HTR-8/SVneo (cell line): ENCODE results near the gene CD72.
"Not testable (repeated sequence)": the region's sequence is repeated elsewhere in the genome, so short reads cannot be mapped to it uniquely, and the experiment has no call there.

Experiments used
- DNase-seq: peaks from one replicate; pipeline ENCODE4 v3.0.0; 2011; ENCODE audit warnings: low spot score, mixed read lengths; ENCODE audit not compliant: insufficient read length
- FAIRE-seq: peaks from 2 replicates; lab custom pipeline; 2011; peaks lifted over from hg19 to GRCh38; lab: Jason Lieb, UNC

CD72 gene

GRCh38 chr9:35599763-35600604 lies 18.2 kb downstream of the CD72 start:
- no peak for FAIRE-seq

GRCh38 chr9:35598866-35599590 lies 19.2 kb downstream of the CD72 start:
- no peak for DNase-seq
- FAIRE-seq = no peak

More at GRCh38 chr9:35599763-35600604, 18.2 kb downstream of the CD72 start:
- DNase-seq = no peak

- not testable (repeated sequence) for DNase-seq, FAIRE-seq
Observed at GRCh38 chr9:35596907-35597306, 21.3 kb downstream of the CD72 start.

- no peak for FAIRE-seq
- DNase-seq = no peak
Observed at GRCh38 chr9:35594471-35594870, 23.7 kb downstream of the CD72 start.

GRCh38 chr9:35593581-35593980 lies 24.6 kb downstream of the CD72 start:
- no peak for FAIRE-seq
- DNase-seq = no peak

GRCh38 chr9:35588506-35588905 lies 29.7 kb downstream of the CD72 start:
- not testable (repeated sequence) for FAIRE-seq, DNase-seq

GRCh38 chr9:35584681-35585080 lies 33.5 kb downstream of the CD72 start:
- not testable (repeated sequence) for DNase-seq, FAIRE-seq

GRCh38 chr9:35583521-35583920 lies 34.7 kb downstream of the CD72 start:
- FAIRE-seq = not testable (repeated sequence)

GRCh38 chr9:35579659-35580227 lies 38.5 kb downstream of the CD72 start:
- DNase-seq, FAIRE-seq: not testable (repeated sequence)

More at GRCh38 chr9:35583521-35583920, 34.7 kb downstream of the CD72 start:
- not testable (repeated sequence) for DNase-seq

GRCh38 chr9:35579130-35579529 lies 39.1 kb downstream of the CD72 start:
- no peak for FAIRE-seq
- DNase-seq = no peak

GRCh38 chr9:35577486-35577885 lies 40.7 kb downstream of the CD72 start:
- FAIRE-seq (no peak), DNase-seq (no peak)

GRCh38 chr9:35575478-35575877 lies 42.7 kb downstream of the CD72 start:
- FAIRE-seq (no peak), DNase-seq (no peak)

GRCh38 chr9:35574578-35575122 lies 43.6 kb downstream of the CD72 start:
- no peak for DNase-seq
- no peak for FAIRE-seq

GRCh38 chr9:35570709-35571504 lies 47.3 kb downstream of the CD72 start:
- DNase-seq (no peak), FAIRE-seq (no peak)

- no peak for DNase-seq
- FAIRE-seq = no peak
Observed at GRCh38 chr9:35569206-35569605, 49.0 kb downstream of the CD72 start.

GRCh38 chr9:35568196-35568595 lies 50.0 kb downstream of the CD72 start:
- FAIRE-seq (no peak), DNase-seq (no peak)

- no peak for DNase-seq
- FAIRE-seq = no peak
Observed at GRCh38 chr9:35566417-35566816, 51.8 kb downstream of the CD72 start.

- FAIRE-seq (no peak), DNase-seq (no peak)
Observed at GRCh38 chr9:35564658-35565061, 53.6 kb downstream of the CD72 start.

GRCh38 chr9:35563791-35564197 lies 54.4 kb downstream of the CD72 start:
- FAIRE-seq (no peak), DNase-seq (no peak)
